ENCODE results near the gene IL12RB1. TPM values are rescaled to one million over a fixed set of nuclear protein-coding genes. Genes with fewer than 3 reads are reported as not detected.

Gene IL12RB1
- total RNA-seq, result 1 to 10 TPM; 3.1 to 5.4 TPM
- under 1 TPM; 0.33 to 0.81 (median 0.47) TPM for polyA plus RNA-seq (ENCODE audit: insufficient read length in 6 of 6)
- long read RNA-seq, donor 1, result 0 reads
- long read RNA-seq, donor 2, partial matches to known transcripts, result 40 of 40 reads
- long read RNA-seq, donor 2, other reads (novel, unspliced or antisense), result 0 of 40 reads
- long read RNA-seq, donor 3, result 0 reads
- long read RNA-seq, donor 4, result 0 reads
- long read RNA-seq, donor 5, result 0 reads
- long read RNA-seq, donor 6, result 0 reads
- long read RNA-seq, donor 7, result 0 reads
- long read RNA-seq, donor 8, result 0 reads
- long read RNA-seq, donor 9, result 0 reads
- long read RNA-seq, donor 10, partial matches to known transcripts, result 0 of 3 reads
- long read RNA-seq, donor 10, other reads (novel, unspliced or antisense), result 2 of 3 reads
- long read RNA-seq, donor 11, result 0 reads
- long read RNA-seq, donor 12, partial matches to known transcripts, result 0 of 1 reads
- long read RNA-seq, donor 12, other reads (novel, unspliced or antisense), result 0 of 1 reads

- ATAC-seq, result peak; percentile 25
- peaks cover 0 to 57% of the 10 kb centered on the region in 2 donors for H3K4me1 ChIP-seq
- H3K9me3 ChIP-seq, result no peaks in the 10 kb centered on the region
- intact Hi-C loops (cut with DNase I), result no loop called here
- no peak for TF ChIP-seq CTCF (IDR thresholded peaks at IDR 0.05)
- H3K27ac ChIP-seq, result peak within 1 kb of the TSS; percentile 56 to 97
- H3K4me3 ChIP-seq, result peak within 1 kb of the TSS in 1 of 2 donors; percentile 39
- no peaks in the 10 kb centered on the region for H3K27me3 ChIP-seq
- no peaks in the 10 kb centered on the region for H3K36me3 ChIP-seq
- DNase-seq, result no peak
Observed at GRCh38 chr19:18086590-18087138, at the start of gene IL12RB1. Gene IL12RB1, minus strand, starts transcription at chr19:18086934. Its CDS starts 111 bp downstream, at chr19:18086823.

- no peak for TF ChIP-seq CTCF (IDR thresholded peaks at IDR 0.05)
- H3K27ac ChIP-seq, result no peak overlapping the region
- H3K27me3 ChIP-seq, result no peaks in the 10 kb centered on the region
- H3K4me1 ChIP-seq, result peaks cover 0 to 6% of the 10 kb centered on the region in 2 donors
- ATAC-seq, result no peak
- H3K9me3 ChIP-seq, result no peaks in the 10 kb centered on the region
- intact Hi-C loops (cut with DNase I), result no loop called here
- peaks cover 0 to 97% of the 10 kb centered on the region in 2 donors for H3K36me3 ChIP-seq
- no peak for DNase-seq
- H3K4me3 ChIP-seq, result no peak overlapping the region
Observed at GRCh38 chr19:18135712-18136584, 49.2 kb upstream of the IL12RB1 start.

- peaks cover 0 to 8% of the 10 kb centered on the region in 2 donors for H3K4me1 ChIP-seq
- H3K9me3 ChIP-seq, result no peaks in the 10 kb centered on the region
- H3K27ac ChIP-seq, result no peak overlapping the region
- no peak for ATAC-seq
- intact Hi-C loops (cut with DNase I), result no loop called here
- TF ChIP-seq CTCF (IDR thresholded peaks at IDR 0.05), result no peak
- no peak for DNase-seq
- peaks cover 0 to 100% of the 10 kb centered on the region in 2 donors for H3K36me3 ChIP-seq
- H3K4me3 ChIP-seq, result no peak overlapping the region
- H3K27me3 ChIP-seq, result no peaks in the 10 kb centered on the region
Observed at GRCh38 chr19:18131841-18132596, 45.3 kb upstream of the IL12RB1 start.

GRCh38 chr19:18130523-18131242 is 43.9 kb upstream of the IL12RB1 start:
- Histone ChIP-seq H3K9me3 (no peaks in the 10 kb centered on the region), H3K4me1 (peaks cover 0 to 8% of the 10 kb centered on the region in 2 donors), H3K4me3 (no peak overlapping the region), H3K27ac (no peak overlapping the region), H3K36me3 (peaks cover 0 to 96% of the 10 kb centered on the region in 2 donors), H3K27me3 (no peaks in the 10 kb centered on the region)
- ATAC-seq, result no peak
- no peak for DNase-seq
- no peak for TF ChIP-seq CTCF (IDR thresholded peaks at IDR 0.05)
- intact Hi-C loops (cut with DNase I), result no loop called here

All from left lung (tissue), 14 donors.